Effector memory CD4-positive, alpha-beta T cell (primary cell): Measurements from ENCODE around the gene WDR70.
"Not testable (repeated sequence)": the region's sequence is repeated elsewhere in the genome, so short reads cannot be mapped to it uniquely, and the experiment has no call there.

Experiments used
- DNase-seq, 3 donors: peaks; one replicate each; pipeline ENCODE4 v3.0.0-alpha.2; 2020
- H3K27ac ChIP-seq: 2 replicates; pipeline ENCODE4 v1.7.0; 2013; ENCODE audit warnings: mild to moderate bottlenecking, low read length, moderate library complexity; ENCODE audit not compliant: insufficient read depth, poor library complexity, severe bottlenecking
- H3K27me3 ChIP-seq: replicated peaks from 2 replicates; pipeline ENCODE4 v1.7.0; 2013; ENCODE audit warnings: mild to moderate bottlenecking, low read length; ENCODE audit not compliant: insufficient read depth, control insufficient read depth, poor library complexity, severe bottlenecking
- H3K36me3 ChIP-seq: 2 replicates; pipeline ENCODE4 v1.7.0; 2013; ENCODE audit warnings: mild to moderate bottlenecking, low read length, moderate library complexity; ENCODE audit not compliant: control insufficient read depth, insufficient read depth
- H3K4me1 ChIP-seq: 2 replicates; pipeline ENCODE4 v1.7.0; 2013; ENCODE audit warnings: low read length, mild to moderate bottlenecking; ENCODE audit not compliant: control insufficient read depth, insufficient read depth, poor library complexity, severe bottlenecking
- H3K4me3 ChIP-seq: 2 replicates; pipeline ENCODE4 v1.7.0; 2013; ENCODE audit warnings: low read length, low read depth, mild to moderate bottlenecking; ENCODE audit not compliant: insufficient read depth, poor library complexity, severe bottlenecking
- H3K9me3 ChIP-seq: 2 replicates; pipeline ENCODE4 v1.7.0; 2013; ENCODE audit warnings: mild to moderate bottlenecking, low read length, moderate library complexity; ENCODE audit not compliant: control insufficient read depth

Gene WDR70

DNA sequence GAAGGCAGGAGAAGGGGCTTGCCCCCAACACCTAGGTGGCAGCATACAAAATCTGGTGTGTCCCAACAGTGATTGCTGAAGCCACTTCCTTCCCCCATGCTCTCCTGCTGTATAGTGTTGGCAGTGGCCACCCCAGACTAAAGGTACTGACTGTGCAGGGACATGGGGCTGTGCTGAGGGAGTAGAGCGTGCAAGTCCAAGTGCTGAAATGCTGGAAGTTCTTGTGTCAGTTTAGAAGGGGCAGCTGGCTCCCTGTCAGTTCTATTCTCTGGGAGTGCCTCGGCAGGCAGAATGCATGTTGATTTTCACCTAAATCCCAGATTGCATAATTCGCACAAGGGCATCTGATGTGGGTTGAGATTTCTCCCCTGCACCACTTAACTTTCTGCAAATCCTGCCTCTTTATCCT lies 392.1 kb downstream of the WDR70 start:
- no peaks in the 10 kb centered on the region for H3K36me3 ChIP-seq
- no peak overlapping the region for H3K27ac ChIP-seq
- no peaks in the 10 kb centered on the region for H3K4me1 ChIP-seq
- no peak overlapping the region for H3K4me3 ChIP-seq
- no peaks in the 10 kb centered on the region for H3K27me3 ChIP-seq
- no peaks in the 10 kb centered on the region for H3K9me3 ChIP-seq
- no peak for DNase-seq

DNA sequence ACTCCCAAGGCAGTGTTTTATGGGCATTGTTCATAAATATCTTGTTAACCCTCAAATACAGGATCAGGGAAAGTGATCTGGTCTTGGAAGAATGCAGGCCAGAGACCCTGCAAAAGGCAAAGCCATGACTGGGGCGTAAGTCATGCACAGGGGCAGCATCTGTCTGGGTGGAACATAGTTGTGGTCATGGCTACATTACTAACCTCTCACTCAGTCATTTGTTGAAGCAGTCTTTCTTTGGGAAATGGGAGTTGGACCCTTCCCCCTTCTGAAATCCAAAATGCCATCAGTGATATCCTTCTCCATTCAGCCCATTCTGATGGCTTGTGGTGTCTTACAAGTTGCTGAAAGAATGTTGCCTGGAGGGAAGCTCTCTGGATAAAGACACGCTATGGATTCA lies 392.6 kb downstream of the WDR70 start:
- Histone ChIP-seq H3K9me3 (no peaks in the 10 kb centered on the region), H3K36me3 (no peaks in the 10 kb centered on the region), H3K27ac (no peak overlapping the region), H3K27me3 (no peaks in the 10 kb centered on the region), H3K4me3 (no peak overlapping the region), H3K4me1 (no peaks in the 10 kb centered on the region)
- no peak for DNase-seq

DNA sequence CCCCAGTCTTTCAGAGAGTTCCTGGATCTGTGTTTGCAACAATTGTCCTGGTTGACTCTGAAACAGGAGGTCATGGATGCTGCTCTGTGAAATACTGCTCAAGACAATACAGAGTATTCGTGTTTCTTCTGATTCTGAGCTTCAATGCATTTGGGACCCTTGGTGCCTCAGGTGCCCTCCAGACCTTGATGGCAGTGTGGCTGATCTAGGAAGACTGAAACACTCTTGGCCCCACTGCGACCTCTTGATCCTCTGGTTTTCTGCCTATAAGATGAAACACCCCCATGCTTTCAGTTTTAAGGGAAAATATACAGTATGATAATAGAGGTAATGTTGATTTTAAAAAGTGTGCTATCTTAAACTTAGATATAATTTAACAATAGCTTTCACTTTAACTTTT lies 393.1 kb downstream of the WDR70 start:
- H3K36me3 ChIP-seq: no peaks in the 10 kb centered on the region
- H3K27ac ChIP-seq: no peak overlapping the region
- H3K27me3 ChIP-seq: no peaks in the 10 kb centered on the region
- DNase-seq: no peak
- no peaks in the 10 kb centered on the region for H3K9me3 ChIP-seq
- H3K4me3 ChIP-seq: no peak overlapping the region
- H3K4me1 ChIP-seq: no peaks in the 10 kb centered on the region

DNA sequence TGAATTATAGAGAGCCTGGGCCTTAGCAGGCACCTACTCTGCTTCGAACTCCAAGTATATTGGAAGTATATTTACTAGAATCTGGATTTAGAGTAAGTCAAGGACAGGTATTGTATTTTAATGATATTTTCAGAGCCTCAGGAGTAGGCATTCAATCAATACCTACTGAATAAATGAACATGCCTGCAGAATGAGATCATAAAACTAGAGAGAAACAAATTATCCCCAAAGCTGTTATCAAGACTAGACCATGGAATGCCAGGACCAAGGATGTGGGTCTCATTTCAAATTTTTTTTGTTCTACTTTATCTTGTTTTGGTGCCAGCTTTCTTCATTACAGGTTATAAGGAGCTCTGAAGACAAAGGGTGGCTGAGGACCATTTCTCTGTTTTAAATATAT lies 394.7 kb downstream of the WDR70 start:
- Histone ChIP-seq H3K36me3 (no peaks in the 10 kb centered on the region), H3K4me3 (no peak overlapping the region), H3K4me1 (no peaks in the 10 kb centered on the region), H3K9me3 (no peaks in the 10 kb centered on the region), H3K27ac (no peak overlapping the region), H3K27me3 (no peaks in the 10 kb centered on the region)
- DNase-seq: no peak

DNA sequence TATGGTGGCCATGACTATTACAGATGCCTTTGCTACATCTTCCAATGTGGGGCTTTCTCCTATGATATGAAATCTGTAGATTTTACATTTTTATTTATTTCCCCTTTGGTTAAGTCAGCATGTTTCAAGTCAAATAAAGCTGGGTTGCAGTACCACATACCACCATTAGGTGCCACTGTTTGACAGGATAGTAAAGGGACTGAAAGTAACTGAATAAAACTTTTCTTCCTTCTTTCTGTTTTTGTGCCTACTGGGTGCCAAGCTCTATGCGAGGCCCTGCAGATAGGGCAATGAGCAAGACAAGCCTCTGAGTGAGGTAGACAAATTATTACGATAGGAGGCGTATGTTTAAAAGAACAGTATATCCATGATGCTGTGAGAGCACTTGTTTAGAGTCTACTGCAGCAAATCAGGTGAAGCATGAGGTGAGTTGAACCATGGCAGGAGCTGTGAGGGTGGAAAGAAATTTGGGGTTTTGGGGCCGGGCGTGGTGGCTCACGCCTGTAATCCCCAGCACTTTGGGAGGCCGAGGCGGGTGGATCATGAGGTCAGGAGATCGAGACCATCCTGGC lies 395.9 kb downstream of the WDR70 start:
- H3K27me3 ChIP-seq: no peaks in the 10 kb centered on the region
- no peaks in the 10 kb centered on the region for H3K36me3 ChIP-seq
- no peaks in the 10 kb centered on the region for H3K4me1 ChIP-seq
- no peak overlapping the region for H3K4me3 ChIP-seq
- H3K9me3 ChIP-seq: no peaks in the 10 kb centered on the region
- DNase-seq: no peak
- H3K27ac ChIP-seq: no peak overlapping the region

DNA sequence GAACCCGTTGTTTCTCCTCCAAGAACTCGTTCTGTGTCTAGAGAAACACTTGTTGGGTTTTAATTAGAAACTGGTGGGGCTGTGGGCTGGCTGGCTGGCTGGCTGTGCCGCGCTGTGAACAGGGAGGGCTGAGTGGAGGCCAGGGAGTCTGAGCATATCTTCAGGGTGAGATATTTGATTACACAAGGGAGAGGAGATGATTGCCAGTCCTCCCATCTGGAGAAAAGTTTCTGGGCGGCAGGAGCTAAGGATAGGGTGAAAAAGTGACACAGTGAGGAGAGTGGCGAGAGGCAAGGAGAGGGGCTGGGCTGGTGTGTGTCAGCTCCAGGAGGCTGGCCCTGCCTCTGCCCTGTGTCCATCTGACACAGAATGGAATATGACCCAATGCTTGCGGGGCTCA lies 397.7 kb downstream of the WDR70 start:
- no peak for DNase-seq

DNA sequence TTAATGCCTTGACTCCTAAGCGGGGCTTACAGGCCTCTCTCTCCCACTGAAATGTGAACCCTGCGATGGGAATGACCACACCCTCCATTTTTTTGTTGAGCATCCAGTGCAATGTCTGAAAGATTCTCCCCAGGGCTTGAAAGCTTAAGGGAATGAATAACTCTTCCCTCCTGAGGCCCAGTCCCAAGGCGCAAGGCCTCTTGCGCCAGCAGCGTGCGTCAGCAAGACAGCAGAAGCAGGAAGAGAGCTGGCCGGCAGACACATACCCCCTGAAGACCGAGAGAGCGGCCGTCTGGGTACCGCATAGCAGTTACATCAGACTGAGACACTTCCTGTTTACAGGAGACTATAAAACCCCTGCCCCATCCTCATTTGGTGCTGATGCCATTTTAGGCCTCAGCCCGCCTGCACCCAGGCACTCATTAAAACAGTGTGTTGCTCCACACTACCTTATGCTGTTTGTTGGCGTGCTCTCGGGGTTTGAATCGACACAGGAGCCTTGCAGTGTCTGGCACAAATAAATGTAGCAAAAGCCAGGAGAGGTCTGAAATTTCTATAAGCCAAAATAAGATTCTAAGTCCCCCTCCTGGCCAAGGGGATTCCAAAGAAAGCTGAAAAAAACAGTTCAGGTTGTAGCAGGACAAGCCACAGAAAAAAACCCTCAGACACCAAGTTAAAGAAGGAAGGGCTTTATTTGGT lies 398.5 kb downstream of the WDR70 start:
- Histone ChIP-seq H3K4me3 (no peak overlapping the region), H3K27ac (no peak overlapping the region), H3K9me3 (no peaks in the 10 kb centered on the region), H3K4me1 (no peaks in the 10 kb centered on the region), H3K36me3 (no peaks in the 10 kb centered on the region), H3K27me3 (no peaks in the 10 kb centered on the region)
- no peak for DNase-seq

More for the DNA sequence above, 397.7 kb downstream of the WDR70 start:
- Histone ChIP-seq H3K9me3 (no peaks in the 10 kb centered on the region), H3K27me3 (no peaks in the 10 kb centered on the region), H3K27ac (no peak overlapping the region), H3K36me3 (no peaks in the 10 kb centered on the region), H3K4me3 (no peak overlapping the region), H3K4me1 (no peaks in the 10 kb centered on the region)

DNA sequence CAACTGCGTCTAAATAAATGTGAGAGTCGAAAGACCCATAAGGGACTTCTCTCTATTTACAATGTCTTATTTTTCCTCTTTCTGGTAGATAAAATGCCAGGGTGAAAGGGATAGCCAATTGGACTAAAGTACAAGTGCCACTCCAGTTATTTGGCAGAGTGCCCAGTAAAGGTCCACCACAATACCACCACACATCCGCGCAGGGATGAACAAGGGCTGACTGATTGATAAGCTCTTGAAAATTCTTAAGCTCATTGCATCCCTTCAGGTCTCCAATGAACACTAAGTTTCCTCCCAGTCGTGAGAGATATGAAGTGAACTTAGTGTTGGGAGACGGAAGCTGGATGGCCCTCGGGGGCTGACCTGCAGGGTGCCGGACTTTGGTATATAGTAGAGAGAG lies 402.3 kb downstream of the WDR70 start:
- H3K36me3 ChIP-seq, H3K9me3 ChIP-seq, H3K4me1 ChIP-seq, H3K27ac ChIP-seq, H3K27me3 ChIP-seq, H3K4me3 ChIP-seq, DNase-seq: not testable (repeated sequence)

DNA sequence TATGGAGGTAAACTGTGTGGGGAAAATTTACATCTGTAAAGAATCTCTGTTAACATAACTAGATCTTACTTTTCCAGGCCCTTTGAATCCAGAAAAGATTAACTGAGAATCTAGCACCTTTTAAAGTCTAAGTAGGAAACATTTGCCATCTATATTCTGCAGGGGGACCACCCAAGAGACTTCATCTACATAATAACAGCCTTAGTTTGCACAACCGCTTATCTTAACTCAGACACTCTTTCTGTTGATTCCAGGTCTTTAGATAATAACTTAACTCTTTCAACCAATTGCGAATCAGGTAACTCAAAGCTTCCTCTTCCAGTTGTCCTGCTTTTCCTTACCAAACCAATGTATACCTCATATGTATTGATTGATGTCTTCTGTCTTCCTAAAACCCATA lies 407.3 kb downstream of the WDR70 start:
- Histone ChIP-seq H3K4me1 (no peaks in the 10 kb centered on the region), H3K27ac (no peak overlapping the region), H3K9me3 (no peaks in the 10 kb centered on the region), H3K36me3 (no peaks in the 10 kb centered on the region), H3K4me3 (no peak overlapping the region), H3K27me3 (no peaks in the 10 kb centered on the region)
- DNase-seq: no peak

DNA sequence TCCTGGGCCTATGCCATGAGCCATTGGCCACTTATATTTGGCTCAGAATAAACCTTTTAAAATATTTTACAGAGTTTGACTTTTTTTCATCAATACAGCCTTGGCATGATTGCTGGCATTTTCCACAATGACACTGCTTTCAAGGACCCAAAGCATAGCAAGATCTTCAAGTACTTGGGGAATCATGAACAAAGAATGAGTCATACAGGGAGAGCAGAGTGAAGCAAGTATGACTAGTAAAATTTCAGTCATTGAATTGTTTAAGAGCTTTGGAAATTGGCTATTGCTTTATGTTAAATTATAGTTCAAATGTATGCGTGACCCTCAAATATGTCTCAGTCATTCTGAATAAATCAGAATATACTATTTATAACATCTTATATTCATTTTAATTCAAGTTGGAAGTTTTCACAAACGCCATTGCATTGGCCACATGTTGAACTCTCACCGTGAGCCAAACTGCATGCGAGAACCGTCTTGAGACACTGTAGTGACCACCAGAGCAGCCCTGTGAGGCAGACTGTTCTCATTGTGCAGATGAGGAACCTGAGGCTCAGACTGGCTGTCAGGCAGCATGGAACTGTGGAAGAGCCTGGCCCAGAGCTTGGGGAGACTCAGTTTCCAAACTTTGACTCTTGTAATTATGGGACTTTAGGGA lies 407.9 kb downstream of the WDR70 start:
- H3K9me3 ChIP-seq: no peaks in the 10 kb centered on the region
- no peaks in the 10 kb centered on the region for H3K36me3 ChIP-seq
- no peak overlapping the region for H3K4me3 ChIP-seq
- no peak for DNase-seq
- H3K27me3 ChIP-seq: no peaks in the 10 kb centered on the region
- H3K27ac ChIP-seq: no peak overlapping the region
- H3K4me1 ChIP-seq: no peaks in the 10 kb centered on the region
